H1 (cell line): Measurements from ENCODE around the gene ETV5. TPM values are rescaled to one million over a fixed set of nuclear protein-coding genes. Genes with fewer than 3 reads are reported as not detected.

Source experiments
- CTCF ChIA-PET: fragments of 300-600 bp; sonication (Branson Sonifier 250); formaldehyde crosslinking; loops from one replicate; lab custom pipeline; 2021; ENCODE audit not compliant: partially characterized antibody; lab: Charles Lee
- POLR2A ChIA-PET: fragments of 300-600 bp; sonication (Branson Sonifier 250); formaldehyde crosslinking; loops from one replicate; lab custom pipeline; 2021; ENCODE audit warnings: inconsistent platforms; ENCODE audit not compliant: partially characterized antibody; lab: Charles Lee
- DNase-seq, 2 experiments: peaks; one replicate each; pipeline versions ENCODE4 v3.0.0 to v3.0.0-alpha.2; 2010 to 2022; ENCODE audit warnings: low spot score in 2 of 2, low read depth in 1 of 2, mixed read lengths in 1 of 2
- FAIRE-seq: peaks from 2 replicates; lab custom pipeline; 2011; peaks lifted over from hg19 to GRCh38; lab: Jason Lieb, UNC
- H2AFZ ChIP-seq: 2 replicates; pipeline ENCODE4 v1.8.1; 2012; ENCODE audit warnings: low read length, inconsistent platforms
- H2AK5ac ChIP-seq: 2 replicates; pipeline ENCODE4 v1.6.1; 2013; ENCODE audit warnings: low read depth, low read length
- H2BK120ac ChIP-seq: replicated peaks from 2 replicates; pipeline ENCODE3; 2013; ENCODE audit warnings: low read depth, low read length, inconsistent platforms
- H2BK12ac ChIP-seq: 2 replicates; pipeline ENCODE4 v1.6.1; 2013; ENCODE audit warnings: low read depth, low read length
- H2BK15ac ChIP-seq: 2 replicates; pipeline ENCODE4 v1.6.1; 2013; ENCODE audit warnings: low read length
- H2BK20ac ChIP-seq: 2 replicates; pipeline ENCODE4 v1.6.1; 2013; ENCODE audit warnings: low read length
- H2BK5ac ChIP-seq: 2 replicates; pipeline ENCODE4 v1.6.1; 2013; ENCODE audit warnings: low read depth, low read length
- H3K14ac ChIP-seq: 2 replicates; pipeline ENCODE4 v1.6.1; 2013; ENCODE audit warnings: inconsistent platforms; ENCODE audit not compliant: insufficient read length
- H3K18ac ChIP-seq: 2 replicates; pipeline ENCODE4 v1.6.1; 2013; ENCODE audit warnings: low read length; ENCODE audit errors: extremely low read depth
- H3K23ac ChIP-seq: 2 replicates; pipeline ENCODE4 v1.6.1; 2013; ENCODE audit warnings: inconsistent platforms; ENCODE audit not compliant: insufficient read length
- H3K23me2 ChIP-seq: 2 replicates; pipeline ENCODE4 v1.6.1; 2013; ENCODE audit warnings: low read depth, low read length
- H3K27ac ChIP-seq: 2 replicates; pipeline ENCODE4 v1.6.1; 2011; ENCODE audit warnings: low read depth, low read length, inconsistent platforms
- H3K27me3 ChIP-seq, 4 experiments: replicated peaks in 1 of 4; 1 replicate in 1 of 4; 2 replicates in 3 of 4; pipeline versions ENCODE4 v1.6.1 to v1.8.1; 2011 to 2013; ENCODE audit warnings: low read length in 3 of 4, mild to moderate bottlenecking in 3 of 4, inconsistent platforms in 2 of 4, mixed read lengths in 2 of 4, moderate library complexity in 1 of 4; ENCODE audit not compliant: control insufficient read depth in 3 of 4, insufficient read depth in 3 of 4; ENCODE audit errors: extremely low read depth in 1 of 4
- H3K36me3 ChIP-seq, 4 experiments: 2 replicates each; pipeline versions ENCODE4 v1.6.1 to v1.8.1; 2011 to 2013; ENCODE audit warnings: mild to moderate bottlenecking in 4 of 4, low read length in 3 of 4, moderate library complexity in 2 of 4, control low read depth in 1 of 4, inconsistent platforms in 1 of 4; ENCODE audit not compliant: insufficient read depth in 4 of 4, control insufficient read depth in 2 of 4
- H3K4ac ChIP-seq: replicated peaks from 2 replicates; pipeline ENCODE3; 2013; ENCODE audit warnings: low read length, low read depth, mixed read lengths, inconsistent platforms; ENCODE audit not compliant: insufficient read length
- H3K4me1 ChIP-seq, 4 experiments: replicated peaks in 1 of 4; 1 replicate in 1 of 4; 2 replicates in 3 of 4; pipeline versions ENCODE4 v1.6.1 to v1.8.1; 2011 to 2013; ENCODE audit warnings: low read length in 3 of 4, inconsistent platforms in 2 of 4, mixed read lengths in 1 of 4; ENCODE audit not compliant: insufficient read depth in 4 of 4, control insufficient read depth in 3 of 4
- H3K4me2 ChIP-seq, 2 experiments: 2 replicates each; pipeline versions ENCODE4 v1.6.1 to v1.8.1; 2011 to 2013; ENCODE audit warnings: low read depth in 2 of 2, low read length in 2 of 2, control low read depth in 1 of 2, inconsistent platforms in 1 of 2, mild to moderate bottlenecking in 1 of 2; ENCODE audit not compliant: insufficient read depth in 1 of 2
- H3K4me3 ChIP-seq, 4 experiments: fragments of 200-600, 300-600 bp in 1 of 4; sonication (generic), shearing (Covaris generic), sonication (Bioruptor Twin) in 1 of 4; 2 replicates each; pipeline versions ENCODE4 v1.5.1 to v1.8.1; 2011 to 2016; ENCODE audit warnings: low read length in 4 of 4, low read depth in 3 of 4, control low read depth in 2 of 4, inconsistent platforms in 2 of 4, mild to moderate bottlenecking in 2 of 4, mixed read lengths in 1 of 4, moderate library complexity in 1 of 4; ENCODE audit not compliant: insufficient read depth in 2 of 4; ENCODE audit errors: extremely low read depth in 1 of 4
- H3K56ac ChIP-seq: replicated peaks from 2 replicates; pipeline ENCODE3; 2013; ENCODE audit warnings: low read depth, mild to moderate bottlenecking, mixed read lengths, low read length, inconsistent platforms; ENCODE audit not compliant: insufficient read length
- H3K79me1 ChIP-seq: 2 replicates; pipeline ENCODE4 v1.6.1; 2013; ENCODE audit warnings: low read depth, low read length, control low read depth
- H3K79me2 ChIP-seq, 2 experiments: 2 replicates each; pipeline versions ENCODE4 v1.6.1 to v1.8.1; 2012 to 2013; ENCODE audit warnings: low read length in 2 of 2, mild to moderate bottlenecking in 2 of 2, inconsistent platforms in 1 of 2; ENCODE audit not compliant: insufficient read depth in 2 of 2, control insufficient read depth in 1 of 2
- H3K9ac ChIP-seq, 4 experiments: replicated peaks in 1 of 4; 1 replicate in 1 of 4; 2 replicates in 3 of 4; pipeline versions ENCODE4 v1.6.1 to v1.8.1; 2011 to 2013; ENCODE audit warnings: low read depth in 3 of 4, low read length in 3 of 4, control low read depth in 2 of 4, mild to moderate bottlenecking in 2 of 4, moderate library complexity in 2 of 4, inconsistent platforms in 1 of 4; ENCODE audit errors: extremely low read depth in 1 of 4
- H3K9me3 ChIP-seq, 2 experiments: 2 replicates each; pipeline versions ENCODE4 v1.6.1 to v1.8.1; 2012 to 2013; ENCODE audit warnings: mild to moderate bottlenecking in 2 of 2, moderate library complexity in 2 of 2, control low read depth in 1 of 2, inconsistent platforms in 1 of 2, low read depth in 1 of 2, low read length in 1 of 2, mixed read lengths in 1 of 2; ENCODE audit not compliant: insufficient read depth in 2 of 2
- H4K20me1 ChIP-seq, 2 experiments: replicated peaks in 1 of 2; 2 replicates each; pipeline versions ENCODE3 to v1.8.1; 2011 to 2013; ENCODE audit warnings: inconsistent platforms in 2 of 2, low read length in 2 of 2, mild to moderate bottlenecking in 1 of 2; ENCODE audit not compliant: insufficient read depth in 2 of 2, control insufficient read depth in 1 of 2
- H4K5ac ChIP-seq: 2 replicates; pipeline ENCODE4 v1.6.1; 2013; ENCODE audit warnings: low read length, low read depth, mixed read lengths, inconsistent platforms; ENCODE audit not compliant: insufficient read length
- H4K8ac ChIP-seq: 2 replicates; pipeline ENCODE4 v1.8.0; 2013; ENCODE audit warnings: mild to moderate bottlenecking, moderate library complexity, low read length, inconsistent platforms; ENCODE audit not compliant: insufficient read depth; ENCODE audit errors: extremely low read depth
- H4K91ac ChIP-seq: replicated peaks from 2 replicates; pipeline ENCODE3; 2013; ENCODE audit warnings: low read length, mixed read lengths, inconsistent platforms; ENCODE audit not compliant: insufficient read length
- CBX8 ChIP-seq: fragments of 300-800, 300-1000 bp; sonication (generic); IDR thresholded peaks from 2 replicates; pipeline ENCODE4 v1.7.1; 2016; ENCODE audit warnings: low read depth, low read length, borderline replicate concordance
- CEBPB ChIP-seq: IDR thresholded peaks from 2 replicates; pipeline ENCODE4 v1.6.1; 2012; ENCODE audit warnings: low read depth, low read length
- CTCF ChIP-seq, 3 experiments: IDR thresholded peaks; 1 replicate in 2 of 3; 2 replicates in 1 of 3; pipeline versions ENCODE4 v1.5.1 to v1.6.1; 2011; ENCODE audit warnings: low read length in 3 of 3, mild to moderate bottlenecking in 3 of 3, inconsistent platforms in 2 of 3, low read depth in 1 of 3, moderate library complexity in 1 of 3; ENCODE audit not compliant: insufficient read depth in 1 of 3; ENCODE audit errors: control extremely low read depth in 1 of 3
- JUN ChIP-seq: IDR thresholded peaks from 2 replicates; pipeline ENCODE4 v1.6.1; 2011; ENCODE audit warnings: low read depth, mild to moderate bottlenecking, improper control_type of control experiment, low read length
- KDM5A ChIP-seq: fragments of 200-600 bp; IDR thresholded peaks from 2 replicates; pipeline ENCODE4 v1.7.1; 2012; ENCODE audit warnings: mild to moderate bottlenecking, low read length, inconsistent platforms, mixed read lengths
- NRF1 ChIP-seq: IDR thresholded peaks from 2 replicates; pipeline ENCODE4 v1.6.1; 2011; ENCODE audit warnings: mild to moderate bottlenecking, low read depth, low read length, improper control_type of control experiment
- POU5F1 ChIP-seq: IDR thresholded peaks from 2 replicates; pipeline ENCODE4 v1.6.1; 2011; ENCODE audit warnings: low read depth, mild to moderate bottlenecking, low read length, moderate library complexity
- RAD21 ChIP-seq, 2 experiments: IDR thresholded peaks in 1 of 2; conservative IDR thresholded peaks in 1 of 2; 2 replicates each; pipeline ENCODE4 v1.6.1; 2011; ENCODE audit warnings: low read depth in 2 of 2, low read length in 2 of 2, improper control_type of control experiment in 1 of 2, inconsistent platforms in 1 of 2, mild to moderate bottlenecking in 1 of 2, moderate library complexity in 1 of 2
- TAF1 ChIP-seq: IDR thresholded peaks from 2 replicates; pipeline ENCODE4 v1.6.1; 2011; ENCODE audit warnings: mild to moderate bottlenecking, low read depth, low read length
- TEAD4 ChIP-seq: IDR thresholded peaks from 2 replicates; pipeline ENCODE4 v1.6.1; 2012; ENCODE audit warnings: low read depth, low read length, inconsistent platforms, mixed read lengths
- WGBS, 2 experiments: shearing (Covaris generic) in 1 of 2; methylation state at CpG; one replicate each; pipeline versions ENCODE4 v1.1.6 to v1.1.7; 2013 to 2015; ENCODE audit warnings: low lambda C conversion rate in 2 of 2, mixed read lengths in 2 of 2, inconsistent platforms in 1 of 2, low coverage in 1 of 2, missing lambda C conversion rate in 1 of 2; ENCODE audit not compliant: insufficient replicate concordance in 2 of 2, insufficient coverage in 1 of 2, insufficient read length in 1 of 2; ENCODE audit errors: extremely low coverage in 1 of 2, missing lambda C conversion rate in 1 of 2; 5-methylcytosine and 5-hydroxymethylcytosine counted together
- polyA plus RNA-seq, 7 experiments: library from polyadenylated mRNA; depleted of rRNA in 3 of 7; stranded (reverse) in 5 of 7; unstranded in 2 of 7; fragments of >200 nt in 5 of 7; fragments of 200-250 nt in 2 of 7; gene quantifications; 1 replicate in 5 of 7; 2 replicates in 1 of 7; 4 replicates in 1 of 7; pipeline versions ENCODE4 v1.2.1 to v1.2.3, GENCODE V29; 2011 to 2013; ENCODE audit warnings: missing spikeins in 2 of 7, mixed read lengths in 2 of 7
- total RNA-seq: library from RNA; stranded (reverse); fragmentation: NEBNext Ultra II Directional; extraction: Animal tissue kit (Norgen Biotek cat#: 25700); gene quantifications from 2 replicates; pipeline ENCODE4 v1.2.1, GENCODE V29; 2021

ETV5 gene
- total and polyA plus RNA-seq, 2 of the 8 experiments (the other 6 are each of a cell fraction or from before 2014, with no cell fraction given) = 13.1 to 36.9 TPM

GRCh38 chr3:186068243-186068552, 40.7 kb downstream of the ETV5 start:
- CTCF ChIA-PET = no interaction called here

More at GRCh38 chr3:186068243-186068552, 40.7 kb downstream of the ETV5 start:
- POLR2A ChIA-PET = interaction anchor here (1.4 kb wide), 1 partner anchor 13 kb away, joined by 3 read pairs; no protein-coding TSS in a partner anchor
- H3K4me2 ChIP-seq = no peak overlapping the region
- H3K79me1 ChIP-seq = no peaks in the 10 kb centered on the region
- no peak overlapping the region for H3K27ac ChIP-seq
- H2BK20ac ChIP-seq = no peak overlapping the region
- H3K56ac ChIP-seq = no peak overlapping the region
- H3K27me3 ChIP-seq = no peaks in the 10 kb centered on the region
- H2AK5ac ChIP-seq = no peak overlapping the region
- no peak overlapping the region for H4K91ac ChIP-seq
- no peak overlapping the region for H2BK120ac ChIP-seq
- H3K23me2 ChIP-seq = no peaks in the 10 kb centered on the region
- no peak overlapping the region for H2AFZ ChIP-seq
- H3K9ac ChIP-seq = no peak overlapping the region
- FAIRE-seq (no peak), DNase-seq (no peak)
- peaks cover 0 to 8% (median 0%) of the 10 kb centered on the region in 4 experiments; a peak in 1 of 8 replicates for H3K36me3 ChIP-seq
- no peak overlapping the region for H3K18ac ChIP-seq
- no peaks in the 10 kb centered on the region for H3K79me2 ChIP-seq
- no peak overlapping the region for H3K23ac ChIP-seq
- H3K9me3 ChIP-seq = no peaks in the 10 kb centered on the region
- peaks cover 0 to 2% of the 10 kb centered on the region in 2 experiments for H4K20me1 ChIP-seq
- no peak overlapping the region for H3K14ac ChIP-seq
- no peak overlapping the region for H4K8ac ChIP-seq
- H3K4me3 ChIP-seq = no peak overlapping the region
- no peak for TF ChIP-seq RAD21 (IDR thresholded peaks at IDR 0.05 in 1 of 2, conservative IDR thresholded peaks at IDR 0.05 in 1 of 2; ENCODE audit: low read depth in 2 of 2, low read length in 2 of 2)
- TF ChIP-seq CTCF (IDR thresholded peaks at IDR 0.05; ENCODE audit: control extremely low read depth in 1 of 3, insufficient read depth in 1 of 3, low read depth in 1 of 3, low read length in 3 of 3) = no peak
- TF ChIP-seq JUN = no peak
- no peak for TF ChIP-seq TAF1
- TF ChIP-seq NRF1 = no peak
- no peak for TF ChIP-seq CEBPB
- TF ChIP-seq TEAD4 = no peak
- no peak for TF ChIP-seq CBX8
- no peak for TF ChIP-seq POU5F1
- TF ChIP-seq KDM5A = no peak
- no peak overlapping the region for H2BK12ac ChIP-seq
- WGBS, 2 experiments = 83% methylated on average over 2 of the region's 2 CpGs; no CpG with 5 or more reads in 1 of the 2 experiments
- H2BK5ac ChIP-seq = no peak overlapping the region
- H4K5ac ChIP-seq = no peak overlapping the region
- no peak overlapping the region for H3K4ac ChIP-seq
- H3K4me1 ChIP-seq = no peaks in the 10 kb centered on the region
- no peak overlapping the region for H2BK15ac ChIP-seq
